Keratinocyte (primary cell): ENCODE data around the gene INPP4B. TPM values are rescaled to one million over a fixed set of nuclear protein-coding genes. Genes with fewer than 3 reads are reported as not detected.

Source experiments
- DNase-seq: peaks from one replicate; pipeline ENCODE4 v3.0.0-alpha.2; 2011; ENCODE audit warnings: low read depth, missing footprints, low spot score
- FAIRE-seq: peaks from 2 replicates; lab custom pipeline; 2011; peaks lifted over from hg19 to GRCh38; lab: Jason Lieb, UNC
- H2AFZ ChIP-seq: 2 replicates; pipeline ENCODE4 v1.6.0; 2012; ENCODE audit warnings: low read length, control low read depth, inconsistent platforms; ENCODE audit not compliant: control insufficient read depth
- H3K27ac ChIP-seq: 2 replicates; pipeline ENCODE4 v1.5.1; 2011; ENCODE audit warnings: low read length; ENCODE audit not compliant: control insufficient read depth, insufficient read depth
- H3K27me3 ChIP-seq: 3 replicates; pipeline ENCODE4 v1.6.0; 2011; ENCODE audit warnings: low read length; ENCODE audit not compliant: control insufficient read depth, insufficient read depth; ENCODE audit errors: extremely low read depth
- H3K36me3 ChIP-seq, 2 experiments: 2 replicates in 1 of 2; 3 replicates in 1 of 2; pipeline ENCODE4 v1.5.1; 2011; ENCODE audit warnings: low read length in 2 of 2, mild to moderate bottlenecking in 1 of 2; ENCODE audit not compliant: control insufficient read depth in 2 of 2, insufficient read depth in 2 of 2; ENCODE audit errors: extremely low read depth in 1 of 2
- H3K4me1 ChIP-seq: 3 replicates; pipeline ENCODE4 v1.5.1; 2011; ENCODE audit warnings: low read length; ENCODE audit not compliant: control insufficient read depth, insufficient read depth; ENCODE audit errors: extremely low read depth
- H3K4me2 ChIP-seq: 3 replicates; pipeline ENCODE4 v1.6.0; 2011; ENCODE audit warnings: low read depth, low read length; ENCODE audit not compliant: control insufficient read depth, insufficient read depth; ENCODE audit errors: extremely low read depth
- H3K4me3 ChIP-seq, 3 experiments: fragments of 200-600 bp in 1 of 3; sonication (generic) in 1 of 3; 2 replicates in 2 of 3; 3 replicates in 1 of 3; pipeline ENCODE4 v1.5.1; 2011 to 2016; ENCODE audit warnings: low read length in 3 of 3, mild to moderate bottlenecking in 3 of 3, control low read depth in 2 of 3, inconsistent platforms in 1 of 3, low read depth in 1 of 3, mixed read lengths in 1 of 3, mixed run types in 1 of 3, moderate library complexity in 1 of 3; ENCODE audit not compliant: control insufficient read depth in 2 of 3, insufficient read depth in 2 of 3; ENCODE audit errors: extremely low read depth in 1 of 3
- H3K79me2 ChIP-seq: 2 replicates; pipeline ENCODE4 v1.6.0; 2012; ENCODE audit warnings: low read length; ENCODE audit not compliant: control insufficient read depth, insufficient read depth
- H3K9ac ChIP-seq: 3 replicates; pipeline ENCODE4 v1.6.0; 2011; ENCODE audit warnings: low read length; ENCODE audit not compliant: control insufficient read depth, insufficient read depth; ENCODE audit errors: extremely low read depth
- H3K9me1 ChIP-seq: 3 replicates; pipeline ENCODE4 v1.6.0; 2011; ENCODE audit warnings: low read length; ENCODE audit not compliant: control insufficient read depth, insufficient read depth; ENCODE audit errors: extremely low read depth
- H3K9me3 ChIP-seq: 2 replicates; pipeline ENCODE4 v1.5.1; 2012; ENCODE audit warnings: low read depth, low read length; ENCODE audit not compliant: control insufficient read depth
- H4K20me1 ChIP-seq: 3 replicates; pipeline ENCODE4 v1.6.0; 2011; ENCODE audit warnings: low read length; ENCODE audit not compliant: control insufficient read depth, insufficient read depth; ENCODE audit errors: extremely low read depth
- CTCF ChIP-seq, 3 experiments: IDR thresholded peaks in 1 of 3; conservative IDR thresholded peaks in 1 of 3; optimal IDR thresholded peaks in 1 of 3; 2 replicates in 2 of 3; 3 replicates in 1 of 3; pipeline versions ENCODE3 to v1.5.1; 2011; ENCODE audit warnings: low read length in 3 of 3, mild to moderate bottlenecking in 3 of 3, moderate library complexity in 2 of 3, control low read depth in 1 of 3, inconsistent platforms in 1 of 3; ENCODE audit not compliant: insufficient read depth in 2 of 3; ENCODE audit errors: extremely low read depth in 1 of 3
- EZH2 ChIP-seq: IDR thresholded peaks from one replicate; pipeline ENCODE4 v1.6.1; 2012; ENCODE audit warnings: inconsistent platforms, mild to moderate bottlenecking, low read length, moderate library complexity
- dilution Hi-C: fragments of 300-500 bp; cut with MboI; formaldehyde crosslinking; loops from one replicate; pipeline ENCODE4 v1.7.0; 2020; ENCODE audit warnings: low sequenced_read_pairs; ENCODE audit not compliant: extremely low pct_ligation_motif_present
- polyA plus RNA-seq, 5 experiments: library from polyadenylated mRNA; depleted of rRNA in 3 of 5; stranded (reverse) in 3 of 5; stranded (forward) in 1 of 5; unstranded in 1 of 5; fragments of >200 nt; gene quantifications; 1 replicate in 1 of 5; 2 replicates in 3 of 5; 3 replicates in 1 of 5; pipeline versions ENCODE4 v1.2.1 to v1.2.3, GENCODE V29; 2011 to 2012; ENCODE audit warnings: missing spikeins in 2 of 5, low read depth in 1 of 5, low replicate concordance in 1 of 5

Gene INPP4B
- polyA plus RNA-seq, 1 donor (not counting 4 experiments of a cell fraction or from before 2014, with no cell fraction given) = 50.2 TPM

- no peaks in the 10 kb centered on the region for H3K9me1 ChIP-seq
- no peaks in the 10 kb centered on the region for H3K4me1 ChIP-seq
- H3K27ac ChIP-seq = no peak overlapping the region
- no peaks in the 10 kb centered on the region for H3K36me3 ChIP-seq
- no peak for DNase-seq
- no peaks in the 10 kb centered on the region for H4K20me1 ChIP-seq
- no peak overlapping the region for H3K4me2 ChIP-seq
- no peak overlapping the region for H3K9ac ChIP-seq
- H3K27me3 ChIP-seq = no peaks in the 10 kb centered on the region
- dilution Hi-C loops = no loop called here
- no peak overlapping the region for H3K4me3 ChIP-seq
- no peak for FAIRE-seq
- H3K79me2 ChIP-seq = no peaks in the 10 kb centered on the region
- H3K9me3 ChIP-seq = no peaks in the 10 kb centered on the region
- no peak for TF ChIP-seq EZH2
- no peak for TF ChIP-seq CTCF (optimal IDR thresholded peaks at IDR 0.05 in 1 of 3, IDR thresholded peaks at IDR 0.05 in 1 of 3, conservative IDR thresholded peaks at IDR 0.05 in 1 of 3; ENCODE audit: extremely low read depth in 1 of 3, insufficient read depth in 2 of 3, low read length in 3 of 3)
- H2AFZ ChIP-seq = no peak overlapping the region
Observed at GRCh38 chr4:142683997-142684396, 162.1 kb downstream of the INPP4B start.

GRCh38 chr4:142683503-142683902 lies 162.6 kb downstream of the INPP4B start:
- H3K4me1 ChIP-seq = no peaks in the 10 kb centered on the region
- no peak overlapping the region for H3K4me2 ChIP-seq
- H3K9me1 ChIP-seq = no peaks in the 10 kb centered on the region
- no peaks in the 10 kb centered on the region for H3K27me3 ChIP-seq
- H4K20me1 ChIP-seq = no peaks in the 10 kb centered on the region
- DNase-seq (no peak), FAIRE-seq (peak; percentile 17)
- no peaks in the 10 kb centered on the region for H3K36me3 ChIP-seq
- no peak overlapping the region for H3K4me3 ChIP-seq
- no peak overlapping the region for H3K27ac ChIP-seq
- dilution Hi-C loops = no loop called here
- TF ChIP-seq CTCF (optimal IDR thresholded peaks at IDR 0.05 in 1 of 3, IDR thresholded peaks at IDR 0.05 in 1 of 3, conservative IDR thresholded peaks at IDR 0.05 in 1 of 3; ENCODE audit: extremely low read depth in 1 of 3, insufficient read depth in 2 of 3, low read length in 3 of 3) (no peak), EZH2 (no peak)
- H3K79me2 ChIP-seq = no peaks in the 10 kb centered on the region
- no peak overlapping the region for H3K9ac ChIP-seq
- H2AFZ ChIP-seq = no peak overlapping the region
- no peaks in the 10 kb centered on the region for H3K9me3 ChIP-seq
